Endothelial cell of umbilical vein (primary cell): ENCODE data around the gene SGF29. TPM values are rescaled to one million over a fixed set of nuclear protein-coding genes. Genes with fewer than 3 reads are reported as not detected.

Experiments used
- BruUV-seq: library from RNA; stranded (reverse); fragments of 400-500 nt; replicated peaks from 2 replicates; lab custom pipeline; 2021; lab: Mats Ljungman, UMichigan
- CTCF ChIA-PET: fragments of 300-600, 350-600 bp; sonication (Branson Sonifier 250); formaldehyde crosslinking; loops from one replicate; lab custom pipeline; 2021; ENCODE audit warnings: antibody characterized with exemption, inconsistent platforms; lab: Charles Lee
- POLR2A ChIA-PET: fragments of 300-600, 350-600 bp; sonication (Branson Sonifier 250); formaldehyde crosslinking; loops from one replicate; lab custom pipeline; 2021; ENCODE audit warnings: antibody characterized with exemption, inconsistent platforms; lab: Charles Lee
- DNase-seq: peaks from one replicate; pipeline ENCODE4 v3.0.0-alpha.2; 2011; ENCODE audit warnings: low read depth, low spot score
- FAIRE-seq: peaks from 2 replicates; lab custom pipeline; 2011; peaks lifted over from hg19 to GRCh38; lab: Jason Lieb, UNC
- H2AFZ ChIP-seq: 2 replicates; pipeline ENCODE4 v1.6.0; 2012; ENCODE audit warnings: low read depth, low read length, control low read depth, inconsistent platforms
- H3K27ac ChIP-seq: 2 replicates; pipeline ENCODE4 v1.5.1; 2011; ENCODE audit warnings: low read depth, mild to moderate bottlenecking, control low read depth, low read length, moderate library complexity; ENCODE audit not compliant: insufficient read depth
- H3K27me3 ChIP-seq, 2 experiments: 2 replicates each; pipeline versions ENCODE4 v1.6.0 to v1.6.1; 2011; ENCODE audit warnings: low read length in 2 of 2, mixed read lengths in 1 of 2; ENCODE audit not compliant: control insufficient read depth in 2 of 2, insufficient read depth in 2 of 2
- H3K36me3 ChIP-seq, 2 experiments: 2 replicates in 1 of 2; 3 replicates in 1 of 2; pipeline ENCODE4 v1.5.1; 2011; ENCODE audit warnings: low read length in 2 of 2, mild to moderate bottlenecking in 1 of 2, moderate library complexity in 1 of 2; ENCODE audit not compliant: control insufficient read depth in 2 of 2, insufficient read depth in 2 of 2; ENCODE audit errors: extremely low read depth in 1 of 2
- H3K4me1 ChIP-seq: 3 replicates; pipeline ENCODE4 v1.5.1; 2011; ENCODE audit warnings: mild to moderate bottlenecking, low read length; ENCODE audit not compliant: control insufficient read depth, insufficient read depth; ENCODE audit errors: extremely low read depth
- H3K4me2 ChIP-seq: 2 replicates; pipeline ENCODE4 v1.6.1; 2011; ENCODE audit warnings: low read length, control low read depth, mixed read lengths; ENCODE audit not compliant: insufficient read depth
- H3K4me3 ChIP-seq, 3 experiments: fragments of 200-600 bp in 1 of 3; sonication (generic), shearing (Covaris generic) in 1 of 3; replicated peaks in 1 of 3; 2 replicates each; pipeline ENCODE4 v1.5.1; 2011 to 2016; ENCODE audit warnings: control low read depth in 3 of 3, low read length in 3 of 3, mild to moderate bottlenecking in 2 of 3, inconsistent platforms in 1 of 3, low read depth in 1 of 3, moderate library complexity in 1 of 3; ENCODE audit not compliant: insufficient read depth in 1 of 3
- H3K79me2 ChIP-seq: 2 replicates; pipeline ENCODE4 v1.6.0; 2012; ENCODE audit warnings: low read length, inconsistent platforms; ENCODE audit not compliant: control insufficient read depth, insufficient read depth
- H3K9ac ChIP-seq: replicated peaks from 2 replicates; pipeline ENCODE3; 2011; ENCODE audit warnings: low read length, control low read depth; ENCODE audit not compliant: insufficient read depth; ENCODE audit errors: extremely low read depth
- H3K9me1 ChIP-seq: replicated peaks from 3 replicates; pipeline ENCODE4 v1.6.0; 2011; ENCODE audit warnings: mild to moderate bottlenecking, low read length; ENCODE audit not compliant: control insufficient read depth, insufficient read depth; ENCODE audit errors: extremely low read depth
- H3K9me3 ChIP-seq: replicated peaks from 2 replicates; pipeline ENCODE4 v1.5.1; 2012; ENCODE audit warnings: low read length, inconsistent platforms; ENCODE audit not compliant: control insufficient read depth, insufficient read depth
- H4K20me1 ChIP-seq: replicated peaks from 2 replicates; pipeline ENCODE3; 2011; ENCODE audit warnings: mild to moderate bottlenecking, low read length; ENCODE audit not compliant: control insufficient read depth, insufficient read depth; ENCODE audit errors: extremely low read depth
- CTCF ChIP-seq, 2 donors: IDR thresholded peaks; 1 replicate in 1 of 2; 2 replicates in 1 of 2; pipeline ENCODE4 v1.5.1; 2011; ENCODE audit warnings: low read length in 2 of 2, mild to moderate bottlenecking in 2 of 2, moderate library complexity in 2 of 2, control low read depth in 1 of 2, inconsistent platforms in 1 of 2, low read depth in 1 of 2; ENCODE audit not compliant: insufficient read depth in 1 of 2; ENCODE audit errors: extremely low read depth in 1 of 2
- EZH2 ChIP-seq: IDR thresholded peaks from 2 replicates; pipeline ENCODE4 v1.6.1; 2012; ENCODE audit warnings: borderline replicate concordance, low read depth, mild to moderate bottlenecking, moderate library complexity, low read length, inconsistent platforms; ENCODE audit not compliant: severe bottlenecking
- FOS ChIP-seq: IDR thresholded peaks from 2 replicates; pipeline ENCODE4 v1.6.1; 2011; ENCODE audit warnings: mild to moderate bottlenecking, low read length, moderate library complexity, borderline replicate concordance; ENCODE audit not compliant: insufficient read depth
- GATA2 ChIP-seq: IDR thresholded peaks from 2 replicates; pipeline ENCODE4 v1.7.0; 2011; ENCODE audit warnings: low read depth, mild to moderate bottlenecking, moderate library complexity, mixed read lengths, low read length; ENCODE audit not compliant: insufficient read length, insufficient read depth
- JUN ChIP-seq: IDR thresholded peaks from 2 replicates; pipeline ENCODE4 v1.6.1; 2011; ENCODE audit warnings: borderline replicate concordance, low read depth; ENCODE audit not compliant: insufficient read length, insufficient read depth
- MAX ChIP-seq: IDR thresholded peaks from 2 replicates; pipeline ENCODE4 v1.6.1; 2011; ENCODE audit not compliant: insufficient read depth, insufficient read length
- MYC ChIP-seq: IDR thresholded peaks from one replicate; pipeline ENCODE4 v1.6.1; 2011; ENCODE audit warnings: mild to moderate bottlenecking, low read depth, low read length
- POLR2A ChIP-seq: IDR thresholded peaks from 2 replicates; pipeline ENCODE4 v1.6.1; 2012; ENCODE audit warnings: low read depth, mild to moderate bottlenecking, control low read depth, low read length
- POLR2AphosphoS5 ChIP-seq: IDR thresholded peaks from 2 replicates; pipeline ENCODE4 v1.6.1; 2012; ENCODE audit warnings: low read depth, mild to moderate bottlenecking, control low read depth, low read length, moderate library complexity; ENCODE audit not compliant: insufficient read depth
- dilution Hi-C: fragments of 300-500 bp; cut with MboI; formaldehyde crosslinking; loops from one replicate; pipeline ENCODE4 v1.15.0; 2019; ENCODE audit warnings: low sequenced_read_pairs; ENCODE audit not compliant: extremely low pct_ligation_motif_present
- intact Hi-C: fragments of 100-400 bp; cut with micrococcal nuclease; formaldehyde crosslinking; loops from one replicate; pipeline ENCODE4 v1.10.0; 2022
- polyA plus RNA-seq, 4 experiments: library from polyadenylated mRNA; depleted of rRNA in 3 of 4; stranded (reverse) in 3 of 4; unstranded in 1 of 4; fragments of >200 nt; gene quantifications; 2 replicates each; pipeline versions ENCODE4 v1.2.1 to v1.2.3, GENCODE V29; 2011 to 2012; ENCODE audit warnings: missing spikeins in 1 of 4
- total RNA-seq: library from RNA; stranded (reverse); gene quantifications from 2 replicates; pipeline ENCODE4 v1.2.3, GENCODE V29; 2021

SGF29 gene
- total and polyA plus RNA-seq, 2 donors (not counting 3 experiments of a cell fraction or from before 2014, with no cell fraction given): 3.4 to 12.0 TPM

GRCh38 chr16:28589930-28590329 lies 36.2 kb downstream of the SGF29 start:
- H3K36me3 ChIP-seq: peaks cover 0 to 20% of the 10 kb centered on the region in 2 experiments
- dilution Hi-C loops: no loop called here
- H3K9me3 ChIP-seq: no peaks in the 10 kb centered on the region
- POLR2A ChIA-PET: no interaction called here
- CTCF ChIA-PET: no interaction called here
- H3K27me3 ChIP-seq: no peaks in the 10 kb centered on the region
- DNase-seq (no peak), FAIRE-seq (no peak)
- H3K9ac ChIP-seq: no peak overlapping the region
- intact Hi-C loops: no loop called here
- no peaks in the 10 kb centered on the region for H4K20me1 ChIP-seq
- no peaks in the 10 kb centered on the region for H3K9me1 ChIP-seq
- H2AFZ ChIP-seq: no peak overlapping the region
- no peaks in the 10 kb centered on the region for H3K4me1 ChIP-seq
- no peak for TF ChIP-seq FOS
- TF ChIP-seq MAX: no peak
- no peak for TF ChIP-seq CTCF (IDR thresholded peaks at IDR 0.05; ENCODE audit: extremely low read depth in 1 of 2, insufficient read depth in 1 of 2, low read depth in 1 of 2, low read length in 2 of 2)
- TF ChIP-seq POLR2AphosphoS5: no peak
- no peak for TF ChIP-seq JUN
- TF ChIP-seq POLR2A: no peak
- no peak for TF ChIP-seq GATA2
- TF ChIP-seq EZH2: no peak
- TF ChIP-seq MYC: no peak
- BruUV-seq: no TSS peak
- no peaks in the 10 kb centered on the region for H3K79me2 ChIP-seq
- no peak overlapping the region for H3K4me3 ChIP-seq
- H3K27ac ChIP-seq: no peak overlapping the region
- H3K4me2 ChIP-seq: no peak overlapping the region
